A673 (cell line): ENCODE data around the gene LRRN4. TPM values are rescaled to one million over a fixed set of nuclear protein-coding genes. Genes with fewer than 3 reads are reported as not detected.
A peak's percentile ranks its signal among the peaks of the same experiment; 100 is the strongest.

Experiments
- BruUV-seq: library from RNA; stranded (reverse); fragments of 400-500 nt; replicated peaks from 2 replicates; lab custom pipeline; 2021; lab: Mats Ljungman, UMichigan
- CTCF ChIA-PET: fragments of 300-600 bp; sonication (Branson Sonifier 250); formaldehyde crosslinking; loops from one replicate; lab custom pipeline; 2022; ENCODE audit warnings: antibody characterized with exemption; lab: Charles Lee
- POLR2A ChIA-PET: fragments of 300-600 bp; sonication (Branson Sonifier 250); formaldehyde crosslinking; loops from one replicate; lab custom pipeline; 2022; ENCODE audit warnings: antibody characterized with exemption; ENCODE audit not compliant: low non-redundant PET; lab: Charles Lee
- DNase-seq: peaks from one replicate; pipeline ENCODE4 v3.0.0-alpha.2; 2015; ENCODE audit warnings: low spot score
- H3K27ac ChIP-seq: fragments of 200-600 bp; sonication (generic); 2 replicates; pipeline ENCODE4 v1.5.1; 2016; ENCODE audit warnings: mixed run types, low read depth, mild to moderate bottlenecking, mixed read lengths, antibody characterized with exemption, low read length; ENCODE audit not compliant: poor library complexity, severe bottlenecking
- H3K27me3 ChIP-seq: fragments of 200-600 bp; sonication (generic); replicated peaks from 2 replicates; pipeline ENCODE4 v1.6.1; 2017; ENCODE audit warnings: mixed run types, low read depth, mild to moderate bottlenecking, mixed read lengths, antibody characterized with exemption, low read length; ENCODE audit not compliant: insufficient read depth, poor library complexity
- H3K36me3 ChIP-seq: fragments of 200-600 bp; sonication (generic); 2 replicates; pipeline ENCODE4 v1.6.1; 2016; ENCODE audit warnings: mixed run types, mild to moderate bottlenecking, mixed read lengths, antibody characterized with exemption, low read length; ENCODE audit not compliant: insufficient read depth, poor library complexity, severe bottlenecking
- H3K4me1 ChIP-seq: fragments of 200-600 bp; sonication (generic); 2 replicates; pipeline ENCODE4 v1.6.1; 2017; ENCODE audit warnings: mixed run types, mild to moderate bottlenecking, mixed read lengths, antibody characterized with exemption, low read length; ENCODE audit not compliant: insufficient read depth, poor library complexity, severe bottlenecking
- H3K4me3 ChIP-seq: fragments of 200-600 bp; sonication (generic); 2 replicates; pipeline ENCODE4 v1.5.1; 2016; ENCODE audit warnings: low read depth, mixed run types, mild to moderate bottlenecking, mixed read lengths, low read length; ENCODE audit not compliant: poor library complexity, severe bottlenecking
- H3K9me3 ChIP-seq: fragments of 200-600 bp; sonication (generic); 2 replicates; pipeline ENCODE4 v1.6.1; 2016; ENCODE audit warnings: mixed run types, low read depth, mild to moderate bottlenecking, mixed read lengths, antibody characterized with exemption, low read length; ENCODE audit not compliant: poor library complexity, severe bottlenecking
- CTCF ChIP-seq: fragments of 300-800, 200-600 bp; sonication (generic); conservative IDR thresholded peaks from 2 replicates; pipeline ENCODE4 v1.5.1; 2017; ENCODE audit warnings: low read depth, mild to moderate bottlenecking, antibody characterized with exemption, low read length, moderate library complexity, mixed read lengths
- EZH2 ChIP-seq: fragments of 200-600 bp; sonication (generic); IDR thresholded peaks from 2 replicates; pipeline ENCODE4 v1.6.1; 2017; ENCODE audit warnings: borderline replicate concordance, low read depth, mild to moderate bottlenecking, mixed read lengths, antibody characterized with exemption, low read length; ENCODE audit not compliant: poor library complexity, severe bottlenecking
- intact Hi-C: fragments of 100-400 bp; cut with micrococcal nuclease; formaldehyde crosslinking; loops from one replicate; pipeline ENCODE4 v1.10.0; 2022; ENCODE audit not compliant: unreplicated experiment
- total RNA-seq: library from RNA; stranded (reverse); gene quantifications from 2 replicates; pipeline ENCODE4 v1.2.3, GENCODE V29; 2021

LRRN4 gene
- total RNA-seq, 1 experiment from 2014 or later = not detected

- Histone ChIP-seq H3K4me3 (no peak overlapping the region), H3K4me1 (peaks cover 7% of the 10 kb centered on the region), H3K27ac (no peak overlapping the region), H3K36me3 (peaks cover 51% of the 10 kb centered on the region), H3K27me3 (no peaks in the 10 kb centered on the region), H3K9me3 (no peaks in the 10 kb centered on the region)
- ChIA-PET CTCF (no interaction called here), POLR2A (no interaction called here)
- TF ChIP-seq EZH2 = no peak
- TF ChIP-seq CTCF = no peak
- intact Hi-C loops = no loop called here
- DNase-seq = no peak
- BruUV-seq = no TSS peak
Observed at GRCh38 chr20:6012179-6012578, 41.7 kb downstream of the LRRN4 start.

- Histone ChIP-seq H3K27me3 (no peaks in the 10 kb centered on the region), H3K4me1 (peaks cover 10% of the 10 kb centered on the region), H3K4me3 (peak overlapping the region; percentile 94), H3K9me3 (no peaks in the 10 kb centered on the region), H3K36me3 (peaks cover 36% of the 10 kb centered on the region), H3K27ac (no peak overlapping the region)
- intact Hi-C loops = no loop called here
- no peak for TF ChIP-seq CTCF
- no peak for TF ChIP-seq EZH2
- DNase-seq = peak; percentile 67
- BruUV-seq = no TSS peak
- ChIA-PET CTCF (no interaction called here), POLR2A (no interaction called here)
Observed at GRCh38 chr20:6008254-6008653, 45.6 kb downstream of the LRRN4 start.

GRCh38 chr20:6007529-6008103, 46.2 kb downstream of the LRRN4 start:
- CTCF ChIA-PET = no interaction called here
- intact Hi-C loops = no loop called here
- no TSS peak for BruUV-seq

More at GRCh38 chr20:6007529-6008103, 46.2 kb downstream of the LRRN4 start:
- H3K9me3 ChIP-seq = no peaks in the 10 kb centered on the region
- H3K36me3 ChIP-seq = peaks cover 33% of the 10 kb centered on the region
- no peak for DNase-seq
- TF ChIP-seq CTCF = no peak
- no peak for TF ChIP-seq EZH2
- H3K27me3 ChIP-seq = no peaks in the 10 kb centered on the region
- POLR2A ChIA-PET = no interaction called here
- H3K27ac ChIP-seq = peak overlapping the region; percentile 27
- peaks cover 10% of the 10 kb centered on the region for H3K4me1 ChIP-seq
- H3K4me3 ChIP-seq = peak overlapping the region; percentile 94
